Mucosa of rectum (tissue), 2 donors: ENCODE data around the gene NTN1.
A peak's percentile ranks its signal among the peaks of the same experiment; 100 is the strongest.

Source experiments
- H3K27ac ChIP-seq, 2 donors: one replicate each; pipeline ENCODE4 v1.7.0; 2013; ENCODE audit warnings: inconsistent platforms in 2 of 2, low read depth in 2 of 2, low read length in 2 of 2
- H3K27me3 ChIP-seq, 2 donors: one replicate each; pipeline ENCODE4 v1.7.0; 2013; ENCODE audit warnings: low read length in 2 of 2; ENCODE audit not compliant: control insufficient read depth in 2 of 2, insufficient read depth in 2 of 2
- H3K36me3 ChIP-seq, 2 donors: one replicate each; pipeline ENCODE4 v1.7.0; 2013; ENCODE audit warnings: low read length in 2 of 2; ENCODE audit not compliant: control insufficient read depth in 2 of 2, insufficient read depth in 2 of 2
- H3K4me1 ChIP-seq, 2 donors: one replicate each; pipeline ENCODE4 v1.7.0; 2013; ENCODE audit warnings: low read length in 2 of 2, mild to moderate bottlenecking in 1 of 2; ENCODE audit not compliant: control insufficient read depth in 2 of 2, insufficient read depth in 2 of 2
- H3K4me3 ChIP-seq, 2 donors: one replicate each; pipeline ENCODE4 v1.7.0; 2013; ENCODE audit warnings: low read length in 2 of 2
- H3K9ac ChIP-seq, 2 donors: one replicate each; pipeline ENCODE4 v1.7.0; 2013; ENCODE audit warnings: low read length in 2 of 2, low read depth in 1 of 2, mild to moderate bottlenecking in 1 of 2
- H3K9me3 ChIP-seq, 2 donors: one replicate each; pipeline ENCODE4 v1.7.0; 2013; ENCODE audit warnings: low read length in 2 of 2; ENCODE audit not compliant: control insufficient read depth in 2 of 2
- donor health status: healthy.
- donor health status: Normal muscosa, but diverticular disease.

NTN1 gene

GRCh38 chr17:9241774-9242496 is 220.6 kb downstream of the NTN1 start:
- Histone ChIP-seq H3K27me3 (no peaks in the 10 kb centered on the region), H3K9ac (no peak overlapping the region), H3K9me3 (no peaks in the 10 kb centered on the region), H3K4me3 (no peak overlapping the region), H3K27ac (peak overlapping the region; percentile 90 to 95), H3K36me3 (no peaks in the 10 kb centered on the region), H3K4me1 (peaks cover 22 to 37% of the 10 kb centered on the region in 2 donors)

GRCh38 chr17:9242497-9242881 is 221.2 kb downstream of the NTN1 start:
- Histone ChIP-seq H3K27me3 (no peaks in the 10 kb centered on the region), H3K9ac (no peak overlapping the region), H3K4me1 (peaks cover 22 to 37% of the 10 kb centered on the region in 2 donors), H3K9me3 (no peaks in the 10 kb centered on the region), H3K36me3 (no peaks in the 10 kb centered on the region), H3K27ac (peak overlapping the region; percentile 90 to 95), H3K4me3 (no peak overlapping the region)

GRCh38 chr17:9242983-9243382 is 221.7 kb downstream of the NTN1 start:
- H3K27ac ChIP-seq = peak overlapping the region; percentile 21 to 38
- peaks cover 22 to 37% of the 10 kb centered on the region in 2 donors for H3K4me1 ChIP-seq
- H3K9me3 ChIP-seq = no peaks in the 10 kb centered on the region
- H3K9ac ChIP-seq = no peak overlapping the region
- no peaks in the 10 kb centered on the region for H3K36me3 ChIP-seq
- H3K4me3 ChIP-seq = no peak overlapping the region
- no peaks in the 10 kb centered on the region for H3K27me3 ChIP-seq

GRCh38 chr17:9244066-9245052 is 223.0 kb downstream of the NTN1 start:
- peak overlapping the region; percentile 70 to 75 for H3K27ac ChIP-seq
- H3K4me1 ChIP-seq = peaks cover 17 to 32% of the 10 kb centered on the region in 2 donors
- H3K9ac ChIP-seq = no peak overlapping the region
- H3K4me3 ChIP-seq = no peak overlapping the region
- peaks cover 3 to 5% of the 10 kb centered on the region in 2 donors for H3K36me3 ChIP-seq
- no peaks in the 10 kb centered on the region for H3K27me3 ChIP-seq
- H3K9me3 ChIP-seq = no peaks in the 10 kb centered on the region

GRCh38 chr17:9247401-9247938 is 226.2 kb downstream of the NTN1 start:
- no peaks in the 10 kb centered on the region for H3K9me3 ChIP-seq
- H3K36me3 ChIP-seq = peaks cover 3 to 5% of the 10 kb centered on the region in 2 donors
- peaks cover 0 to 9% of the 10 kb centered on the region in 2 donors for H3K4me1 ChIP-seq
- H3K27me3 ChIP-seq = no peaks in the 10 kb centered on the region
- H3K27ac ChIP-seq = no peak overlapping the region
- H3K9ac ChIP-seq = no peak overlapping the region
- no peak overlapping the region for H3K4me3 ChIP-seq

GRCh38 chr17:9249245-9249953 is 228.1 kb downstream of the NTN1 start:
- Histone ChIP-seq H3K9me3 (no peaks in the 10 kb centered on the region), H3K27ac (no peak overlapping the region)

GRCh38 chr17:9251273-9251672 is 230.0 kb downstream of the NTN1 start:
- Histone ChIP-seq H3K9me3 (no peaks in the 10 kb centered on the region), H3K27me3 (no peaks in the 10 kb centered on the region), H3K4me3 (no peak overlapping the region), H3K36me3 (peaks cover 3 to 5% of the 10 kb centered on the region in 2 donors), H3K9ac (no peak overlapping the region), H3K27ac (no peak overlapping the region), H3K4me1 (no peaks in the 10 kb centered on the region)

More at GRCh38 chr17:9249245-9249953, 228.1 kb downstream of the NTN1 start:
- no peaks in the 10 kb centered on the region for H3K27me3 ChIP-seq
- H3K4me1 ChIP-seq = peaks cover 0 to 5% of the 10 kb centered on the region in 2 donors
- H3K4me3 ChIP-seq = no peak overlapping the region
- H3K36me3 ChIP-seq = peaks cover 3 to 5% of the 10 kb centered on the region in 2 donors
- no peak overlapping the region for H3K9ac ChIP-seq

GRCh38 chr17:9253308-9253707 is 232.0 kb downstream of the NTN1 start:
- Histone ChIP-seq H3K9me3 (no peaks in the 10 kb centered on the region), H3K4me1 (peaks cover 12 to 13% of the 10 kb centered on the region in 2 donors), H3K36me3 (peaks cover 3 to 5% of the 10 kb centered on the region in 2 donors), H3K27ac (no peak overlapping the region), H3K4me3 (no peak overlapping the region), H3K9ac (no peak overlapping the region), H3K27me3 (no peaks in the 10 kb centered on the region)

- H3K36me3 ChIP-seq = no peaks in the 10 kb centered on the region
- peaks cover 12 to 13% of the 10 kb centered on the region in 2 donors for H3K4me1 ChIP-seq
- no peak overlapping the region for H3K9ac ChIP-seq
- no peak overlapping the region for H3K27ac ChIP-seq
- H3K9me3 ChIP-seq = no peaks in the 10 kb centered on the region
- no peaks in the 10 kb centered on the region for H3K27me3 ChIP-seq
- no peak overlapping the region for H3K4me3 ChIP-seq
Measured at GRCh38 chr17:9254841-9255240, 233.5 kb downstream of the NTN1 start.
